HepG2 (cell line): ENCODE data around the gene NUP133. TPM values are rescaled to one million over a fixed set of nuclear protein-coding genes. Genes with fewer than 3 reads are reported as not detected.
A peak's percentile ranks its signal among the peaks of the same experiment; 100 is the strongest.

ENCODE experiments used
- ATAD3A ChIP-seq: sonication (generic); formaldehyde crosslinking; IDR thresholded peaks from 2 replicates; pipeline ENCODE4 v1.4.0; 2020; ENCODE audit warnings: missing genetic modification reagents
- FOXA3 ChIP-seq: IDR thresholded peaks from 2 replicates; pipeline ENCODE4 v1.6.1; 2016; ENCODE audit warnings: missing genetic modification reagents, missing compliant biosample characterization
- IKZF4 ChIP-seq: sonication (generic); formaldehyde crosslinking; IDR thresholded peaks from 2 replicates; pipeline ENCODE4 v1.5.1; 2020; ENCODE audit warnings: borderline replicate concordance, mild to moderate bottlenecking, low read depth, missing genetic modification reagents; ENCODE audit errors: not compliant biosample characterization
- MAFF ChIP-seq: IDR thresholded peaks from 2 replicates; pipeline ENCODE4 v1.6.1; 2011; ENCODE audit warnings: low read depth, low read length, improper control_type of control experiment
- MED1 ChIP-seq: sonication (generic); formaldehyde crosslinking; IDR thresholded peaks from 2 replicates; pipeline ENCODE4 v1.4.0; 2020; ENCODE audit warnings: missing genetic modification reagents
- POLR2G ChIP-seq: fragments of 200-400 bp; formaldehyde crosslinking; IDR thresholded peaks from 2 replicates; pipeline ENCODE4 v1.6.1; 2018; ENCODE audit warnings: mild to moderate bottlenecking, low read depth, low read length, moderate library complexity
- RAD51 ChIP-seq: fragments of 450-650 bp; IDR thresholded peaks from 2 replicates; pipeline ENCODE4 v1.6.1; 2016; ENCODE audit warnings: borderline replicate concordance
- ZBTB1 ChIP-seq: sonication (generic); formaldehyde crosslinking; IDR thresholded peaks from 2 replicates; pipeline ENCODE4 v1.4.0; 2020; ENCODE audit warnings: missing genetic modification reagents, borderline replicate concordance
- ZNF282 ChIP-seq: fragments of 450-650 bp; IDR thresholded peaks from 2 replicates; pipeline ENCODE4 v1.6.1; 2018; ENCODE audit not compliant: partially characterized antibody
- ZNF337 ChIP-seq: sonication (generic); formaldehyde crosslinking; IDR thresholded peaks from 2 replicates; pipeline ENCODE4 v1.5.1; 2020; ENCODE audit warnings: missing genetic modification reagents, low read depth, mild to moderate bottlenecking, borderline replicate concordance
- ZNF430 ChIP-seq: sonication (generic); formaldehyde crosslinking; IDR thresholded peaks from 2 replicates; pipeline ENCODE4 v1.9.0; 2021; ENCODE audit warnings: mild to moderate bottlenecking, missing genetic modification reagents
- ZNF543 ChIP-seq: sonication (generic); formaldehyde crosslinking; IDR thresholded peaks from 2 replicates; pipeline ENCODE4 v1.4.0; 2020; ENCODE audit warnings: mild to moderate bottlenecking, missing genetic modification reagents
- ZNF670 ChIP-seq: sonication (generic); formaldehyde crosslinking; IDR thresholded peaks from 2 replicates; pipeline ENCODE4 v1.8.0; 2022; ENCODE audit warnings: mild to moderate bottlenecking, missing genetic modification reagents, borderline replicate concordance
- ZNF816 ChIP-seq: sonication (generic); formaldehyde crosslinking; IDR thresholded peaks from 2 replicates; pipeline ENCODE4 v1.8.0; 2022; ENCODE audit warnings: missing genetic modification reagents, mild to moderate bottlenecking, borderline replicate concordance
- polyA plus RNA-seq, 8 experiments: library from polyadenylated mRNA; depleted of rRNA in 3 of 8; stranded (reverse) in 7 of 8; unstranded in 1 of 8; fragments of >200 nt; fragmentation: Illumina TruSeq in 4 of 8; extraction: Trizol in 4 of 8; gene quantifications; 2 replicates each; pipeline versions ENCODE4 v1.2.1 to v1.2.3, GENCODE V29; 2011 to 2016; ENCODE audit warnings: low read depth in 4 of 8, missing spikeins in 1 of 8, mixed read lengths in 1 of 8; ENCODE audit not compliant: insufficient read depth in 1 of 8
- total RNA-seq, 5 experiments: library from RNA; depleted of rRNA; stranded (reverse); fragments of >200 nt; fragmentation: Illumina TruSeq; extraction: Trizol; gene quantifications; 2 replicates each; pipeline ENCODE4 v1.2.3, GENCODE V29; 2016; ENCODE audit warnings: low read depth in 1 of 5
- TF ChIP-seq, protein P1 (sequence below): sonication (generic); formaldehyde crosslinking; IDR thresholded peaks from 2 replicates; pipeline ENCODE4 v1.4.0; 2020; ENCODE audit warnings: missing genetic modification reagents, borderline replicate concordance
- TF ChIP-seq, protein P2 (sequence below): sonication (generic); formaldehyde crosslinking; IDR thresholded peaks from 2 replicates; pipeline ENCODE4 v1.4.0; 2020; ENCODE audit warnings: mild to moderate bottlenecking, missing genetic modification reagents
- TF ChIP-seq, protein P3 (sequence below): IDR thresholded peaks from 2 replicates; pipeline ENCODE4 v1.6.1; 2016; ENCODE audit warnings: low read depth, borderline replicate concordance
- TF ChIP-seq, protein P4 (sequence below): sonication (generic); formaldehyde crosslinking; IDR thresholded peaks from 2 replicates; pipeline ENCODE4 v1.5.0; 2020; ENCODE audit warnings: missing genetic modification reagents
- TF ChIP-seq, protein P5 (sequence below): sonication (generic); formaldehyde crosslinking; IDR thresholded peaks from 2 replicates; pipeline ENCODE4 v1.5.0; 2020; ENCODE audit warnings: mild to moderate bottlenecking, missing genetic modification reagents
- TF ChIP-seq, protein P6 (sequence below): sonication (generic); formaldehyde crosslinking; IDR thresholded peaks from 2 replicates; pipeline ENCODE4 v1.5.1; 2020; ENCODE audit warnings: missing genetic modification reagents, mild to moderate bottlenecking, borderline replicate concordance

The NUP133 gene
- total and polyA plus RNA-seq, 2 of the 13 experiments (the other 11 are each of a cell fraction or from before 2014, with no cell fraction given), result 17.7 to 45.6 TPM

DNA sequence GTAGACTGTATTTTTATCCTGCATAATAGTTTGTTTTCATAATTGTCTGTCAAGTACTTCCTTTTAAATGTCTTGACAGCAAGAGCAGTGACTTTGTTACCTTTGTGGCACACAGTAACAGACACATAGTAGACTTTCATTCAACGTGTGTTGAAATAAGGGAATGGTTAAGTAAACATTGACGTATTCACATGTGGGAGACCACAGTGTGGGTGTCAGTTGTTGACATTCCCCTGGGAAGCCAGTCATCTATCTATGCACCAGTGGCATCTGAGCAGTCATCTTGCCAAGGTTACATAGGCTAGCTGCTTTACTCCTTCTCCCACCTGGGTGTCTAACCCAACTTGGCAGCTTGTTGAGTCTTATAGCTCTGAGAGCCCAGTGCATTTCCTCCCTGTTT, 1.4 kb upstream of the NUP133 start (continued):
- 0 out of 2 replicates have a peak, but pooled peaks have one; percentile 32 for TF ChIP-seq ZNF337 (CRISPR knock-in tag)
- TF ChIP-seq ATAD3A (CRISPR knock-in tag), result no peak
- no peak for TF ChIP-seq MAFF
- TF ChIP-seq ZNF430 (CRISPR knock-in tag), result no peak
- TF ChIP-seq, protein P1, sequence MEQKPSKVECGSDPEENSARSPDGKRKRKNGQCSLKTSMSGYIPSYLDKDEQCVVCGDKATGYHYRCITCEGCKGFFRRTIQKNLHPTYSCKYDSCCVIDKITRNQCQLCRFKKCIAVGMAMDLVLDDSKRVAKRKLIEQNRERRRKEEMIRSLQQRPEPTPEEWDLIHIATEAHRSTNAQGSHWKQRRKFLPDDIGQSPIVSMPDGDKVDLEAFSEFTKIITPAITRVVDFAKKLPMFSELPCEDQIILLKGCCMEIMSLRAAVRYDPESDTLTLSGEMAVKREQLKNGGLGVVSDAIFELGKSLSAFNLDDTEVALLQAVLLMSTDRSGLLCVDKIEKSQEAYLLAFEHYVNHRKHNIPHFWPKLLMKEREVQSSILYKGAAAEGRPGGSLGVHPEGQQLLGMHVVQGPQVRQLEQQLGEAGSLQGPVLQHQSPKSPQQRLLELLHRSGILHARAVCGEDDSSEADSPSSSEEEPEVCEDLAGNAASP (CRISPR knock-in tag), result no peak; the same call in 1 of the 2 replicates
- TF ChIP-seq, protein P2, sequence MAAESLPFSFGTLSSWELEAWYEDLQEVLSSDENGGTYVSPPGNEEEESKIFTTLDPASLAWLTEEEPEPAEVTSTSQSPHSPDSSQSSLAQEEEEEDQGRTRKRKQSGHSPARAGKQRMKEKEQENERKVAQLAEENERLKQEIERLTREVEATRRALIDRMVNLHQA (CRISPR knock-in tag), result no peak
- TF ChIP-seq ZNF543 (CRISPR knock-in tag), result no peak
- TF ChIP-seq IKZF4 (CRISPR knock-in tag), result no peak
- TF ChIP-seq POLR2G, result no peak
- TF ChIP-seq FOXA3, result peak; percentile 99
- TF ChIP-seq ZNF816 (CRISPR knock-in tag), result no peak
- TF ChIP-seq, protein P3, sequence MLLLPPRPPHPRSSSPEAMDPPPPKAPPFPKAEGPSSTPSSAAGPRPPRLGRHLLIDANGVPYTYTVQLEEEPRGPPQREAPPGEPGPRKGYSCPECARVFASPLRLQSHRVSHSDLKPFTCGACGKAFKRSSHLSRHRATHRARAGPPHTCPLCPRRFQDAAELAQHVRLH (CRISPR knock-in tag), result no peak
- TF ChIP-seq, protein P4, sequence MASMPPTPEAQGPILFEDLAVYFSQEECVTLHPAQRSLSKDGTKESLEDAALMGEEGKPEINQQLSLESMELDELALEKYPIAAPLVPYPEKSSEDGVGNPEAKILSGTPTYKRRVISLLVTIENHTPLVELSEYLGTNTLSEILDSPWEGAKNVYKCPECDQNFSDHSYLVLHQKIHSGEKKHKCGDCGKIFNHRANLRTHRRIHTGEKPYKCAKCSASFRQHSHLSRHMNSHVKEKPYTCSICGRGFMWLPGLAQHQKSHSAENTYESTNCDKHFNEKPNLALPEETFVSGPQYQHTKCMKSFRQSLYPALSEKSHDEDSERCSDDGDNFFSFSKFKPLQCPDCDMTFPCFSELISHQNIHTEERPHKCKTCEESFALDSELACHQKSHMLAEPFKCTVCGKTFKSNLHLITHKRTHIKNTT (CRISPR knock-in tag), result no peak
- TF ChIP-seq ZNF670 (CRISPR knock-in tag), result no peak
- TF ChIP-seq ZBTB1 (CRISPR knock-in tag), result no peak
- TF ChIP-seq, protein P5, sequence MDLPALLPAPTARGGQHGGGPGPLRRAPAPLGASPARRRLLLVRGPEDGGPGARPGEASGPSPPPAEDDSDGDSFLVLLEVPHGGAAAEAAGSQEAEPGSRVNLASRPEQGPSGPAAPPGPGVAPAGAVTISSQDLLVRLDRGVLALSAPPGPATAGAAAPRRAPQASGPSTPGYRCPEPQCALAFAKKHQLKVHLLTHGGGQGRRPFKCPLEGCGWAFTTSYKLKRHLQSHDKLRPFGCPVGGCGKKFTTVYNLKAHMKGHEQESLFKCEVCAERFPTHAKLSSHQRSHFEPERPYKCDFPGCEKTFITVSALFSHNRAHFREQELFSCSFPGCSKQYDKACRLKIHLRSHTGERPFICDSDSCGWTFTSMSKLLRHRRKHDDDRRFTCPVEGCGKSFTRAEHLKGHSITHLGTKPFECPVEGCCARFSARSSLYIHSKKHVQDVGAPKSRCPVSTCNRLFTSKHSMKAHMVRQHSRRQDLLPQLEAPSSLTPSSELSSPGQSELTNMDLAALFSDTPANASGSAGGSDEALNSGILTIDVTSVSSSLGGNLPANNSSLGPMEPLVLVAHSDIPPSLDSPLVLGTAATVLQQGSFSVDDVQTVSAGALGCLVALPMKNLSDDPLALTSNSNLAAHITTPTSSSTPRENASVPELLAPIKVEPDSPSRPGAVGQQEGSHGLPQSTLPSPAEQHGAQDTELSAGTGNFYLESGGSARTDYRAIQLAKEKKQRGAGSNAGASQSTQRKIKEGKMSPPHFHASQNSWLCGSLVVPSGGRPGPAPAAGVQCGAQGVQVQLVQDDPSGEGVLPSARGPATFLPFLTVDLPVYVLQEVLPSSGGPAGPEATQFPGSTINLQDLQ (CRISPR knock-in tag), result no peak
- no peak for TF ChIP-seq RAD51
- TF ChIP-seq, protein P6, sequence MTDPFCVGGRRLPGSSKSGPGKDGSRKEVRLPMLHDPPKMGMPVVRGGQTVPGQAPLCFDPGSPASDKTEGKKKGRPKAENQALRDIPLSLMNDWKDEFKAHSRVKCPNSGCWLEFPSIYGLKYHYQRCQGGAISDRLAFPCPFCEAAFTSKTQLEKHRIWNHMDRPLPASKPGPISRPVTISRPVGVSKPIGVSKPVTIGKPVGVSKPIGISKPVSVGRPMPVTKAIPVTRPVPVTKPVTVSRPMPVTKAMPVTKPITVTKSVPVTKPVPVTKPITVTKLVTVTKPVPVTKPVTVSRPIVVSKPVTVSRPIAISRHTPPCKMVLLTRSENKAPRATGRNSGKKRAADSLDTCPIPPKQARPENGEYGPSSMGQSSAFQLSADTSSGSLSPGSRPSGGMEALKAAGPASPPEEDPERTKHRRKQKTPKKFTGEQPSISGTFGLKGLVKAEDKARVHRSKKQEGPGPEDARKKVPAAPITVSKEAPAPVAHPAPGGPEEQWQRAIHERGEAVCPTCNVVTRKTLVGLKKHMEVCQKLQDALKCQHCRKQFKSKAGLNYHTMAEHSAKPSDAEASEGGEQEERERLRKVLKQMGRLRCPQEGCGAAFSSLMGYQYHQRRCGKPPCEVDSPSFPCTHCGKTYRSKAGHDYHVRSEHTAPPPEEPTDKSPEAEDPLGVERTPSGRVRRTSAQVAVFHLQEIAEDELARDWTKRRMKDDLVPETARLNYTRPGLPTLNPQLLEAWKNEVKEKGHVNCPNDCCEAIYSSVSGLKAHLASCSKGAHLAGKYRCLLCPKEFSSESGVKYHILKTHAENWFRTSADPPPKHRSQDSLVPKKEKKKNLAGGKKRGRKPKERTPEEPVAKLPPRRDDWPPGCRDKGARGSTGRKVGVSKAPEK, result no peak
- no peak for TF ChIP-seq ZNF282
- TF ChIP-seq MED1 (CRISPR knock-in tag), result peak; percentile 52; the same call in 1 of the 2 replicates
